Prostate gland (tissue), 2 donors: ENCODE results near the gene TSR3.

Source experiments
- CTCF ChIP-seq, 4 experiments: fragments of 200-600 bp in 2 of 4; fragments of 450-650 bp in 2 of 4; sonication (generic) in 2 of 4; IDR thresholded peaks; 1 replicate in 3 of 4; 2 replicates in 1 of 4; pipeline ENCODE4 v1.5.1; 2016 to 2019; ENCODE audit warnings: antibody characterized with exemption in 4 of 4, mild to moderate bottlenecking in 2 of 4, moderate library complexity in 2 of 4
- POLR2A ChIP-seq: fragments of 450-650 bp; IDR thresholded peaks from one replicate; pipeline ENCODE4 v1.6.1; 2016; ENCODE audit warnings: antibody characterized with exemption, mild to moderate bottlenecking
- POLR2AphosphoS5 ChIP-seq: sonication (generic); formaldehyde crosslinking; IDR thresholded peaks from one replicate; pipeline ENCODE4 v1.6.1; 2017; ENCODE audit warnings: antibody characterized with exemption

DNA sequence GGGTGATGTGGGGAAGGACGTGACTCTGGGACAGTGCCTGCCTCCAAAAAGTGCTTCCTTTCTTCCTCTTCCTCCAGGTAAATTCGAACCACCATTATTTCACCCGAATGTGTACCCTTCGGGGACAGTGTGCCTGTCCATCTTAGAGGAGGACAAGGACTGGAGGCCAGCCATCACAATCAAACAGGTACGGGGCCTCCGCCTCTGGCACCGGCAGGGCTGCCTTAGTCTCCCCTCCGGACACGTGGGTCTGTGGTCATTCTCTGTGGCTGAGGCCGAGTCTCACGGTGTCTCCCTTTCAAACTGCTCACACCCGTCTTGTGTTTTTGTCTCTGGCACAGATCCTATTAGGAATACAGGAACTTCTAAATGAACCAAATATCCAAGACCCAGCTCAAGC is 31.6 kb downstream of the TSR3 start:
- TF ChIP-seq CTCF (IDR thresholded peaks at IDR 0.05) (no peak), POLR2AphosphoS5 (no peak), POLR2A (no peak)
